GM23248 (cell line): ENCODE results near the gene L3MBTL3. TPM values are rescaled to one million over a fixed set of nuclear protein-coding genes. Genes with fewer than 3 reads are reported as not detected.

Experiments used
- DNase-seq: peaks from one replicate; pipeline ENCODE4 v3.0.0-alpha.2; 2015
- H2AFZ ChIP-seq: fragments of 200-600 bp; sonication (generic); 2 replicates; pipeline ENCODE4 v1.6.1; 2016; ENCODE audit warnings: antibody characterized with exemption
- H3F3A ChIP-seq: fragments of 200-600 bp; sonication (generic); 2 replicates; pipeline ENCODE4 v1.6.1; 2016; ENCODE audit warnings: mild to moderate bottlenecking, antibody characterized with exemption, mixed run types; ENCODE audit not compliant: insufficient read depth
- H3K27ac ChIP-seq: fragments of 200-600 bp; sonication (generic); 2 replicates; pipeline ENCODE4 v1.5.1; 2016; ENCODE audit warnings: mild to moderate bottlenecking
- H3K27me3 ChIP-seq: fragments of 200-600 bp; sonication (generic); replicated peaks from 2 replicates; pipeline ENCODE4 v1.6.1; 2016; ENCODE audit warnings: mild to moderate bottlenecking; ENCODE audit not compliant: insufficient read depth
- H3K36me3 ChIP-seq: fragments of 200-600 bp; sonication (generic); 2 replicates; pipeline ENCODE4 v1.6.1; 2016; ENCODE audit warnings: low read depth, mild to moderate bottlenecking
- H3K4me1 ChIP-seq: fragments of 200-600 bp; sonication (generic); 2 replicates; pipeline ENCODE4 v1.6.1; 2016; ENCODE audit warnings: mild to moderate bottlenecking; ENCODE audit not compliant: insufficient read depth
- H3K4me2 ChIP-seq: fragments of 200-600 bp; sonication (generic); one replicate; pipeline ENCODE4 v1.6.1; 2016; ENCODE audit warnings: mild to moderate bottlenecking; ENCODE audit not compliant: unreplicated experiment
- H3K4me3 ChIP-seq: fragments of 200-600 bp; sonication (generic); 2 replicates; pipeline ENCODE4 v1.5.1; 2016; ENCODE audit warnings: mild to moderate bottlenecking
- H3K79me2 ChIP-seq: fragments of 200-600 bp; sonication (generic); 2 replicates; pipeline ENCODE4 v1.6.1; 2016; ENCODE audit warnings: mild to moderate bottlenecking; ENCODE audit not compliant: insufficient read depth
- H3K9ac ChIP-seq: fragments of 200-600 bp; sonication (generic); 2 replicates; pipeline ENCODE4 v1.6.1; 2016; ENCODE audit warnings: mild to moderate bottlenecking
- H3K9me2 ChIP-seq: fragments of 200-600 bp; sonication (generic); 2 replicates; pipeline ENCODE4 v1.6.1; 2016; ENCODE audit warnings: mixed run types, mild to moderate bottlenecking, moderate library complexity; ENCODE audit not compliant: insufficient read depth
- H3K9me3 ChIP-seq: fragments of 200-600 bp; sonication (generic); one replicate; pipeline ENCODE4 v1.6.1; 2017; ENCODE audit warnings: low read depth
- H4K20me1 ChIP-seq: fragments of 200-600 bp; sonication (generic); 2 replicates; pipeline ENCODE4 v1.6.0; 2016; ENCODE audit not compliant: insufficient read depth
- EZH2 ChIP-seq: fragments of 200-600 bp; sonication (generic); IDR thresholded peaks from 2 replicates; pipeline ENCODE4 v1.6.1; 2018; ENCODE audit warnings: antibody characterized with exemption, mild to moderate bottlenecking; ENCODE audit not compliant: insufficient read depth, poor library complexity, severe bottlenecking
- EZH2phosphoT487 ChIP-seq: fragments of 200-600 bp; sonication (generic); IDR thresholded peaks from 2 replicates; pipeline ENCODE4 v1.6.1; 2018; ENCODE audit warnings: antibody characterized with exemption, moderate library complexity, mild to moderate bottlenecking, low read depth; ENCODE audit not compliant: insufficient read depth
- WGBS, 2 experiments: methylation state at CpG; one replicate each; pipeline ENCODE4 v1.1.6; 2015 to 2017; ENCODE audit warnings: low lambda C conversion rate in 2 of 2, low coverage in 1 of 2; ENCODE audit errors: missing lambda C conversion rate in 2 of 2; 5-methylcytosine and 5-hydroxymethylcytosine counted together
- in situ Hi-C: fragments of 300-500 bp; cut with MboI; formaldehyde crosslinking; loops from 2 replicates; pipeline ENCODE4 v1.15.0; 2020
- polyA plus RNA-seq: library from polyadenylated mRNA; unstranded; fragments of >200 nt; fragmentation: Nextera tagmentation; extraction: Ambion mirVana; gene quantifications from 2 replicates; pipeline ENCODE4 v1.2.1, GENCODE V29; 2016
- total RNA-seq: library from RNA; depleted of rRNA; stranded (reverse); fragments of >200 nt; shearing (Covaris generic); gene quantifications from 2 replicates; pipeline ENCODE4 v1.2.3, GENCODE V29; 2014; rRNA removed

The L3MBTL3 gene
- 4.3 and 21.8 TPM in 2 replicates for total RNA-seq
- polyA plus RNA-seq = 2.4 and 3.3 TPM in 2 replicates

- Histone ChIP-seq H3K9me2 (no peaks in the 10 kb centered on the region), H3K27me3 (no peaks in the 10 kb centered on the region), H3K36me3 (no peaks in the 10 kb centered on the region), H4K20me1 (no peaks in the 10 kb centered on the region), H3K4me3 (peak within 1 kb of the TSS; percentile 96), H3K79me2 (0 out of 2 replicates have a peak, but pooled peaks cover 4% of the 10 kb centered on the region), H3K27ac (peak within 1 kb of the TSS; percentile 34), H2AFZ (peak within 1 kb of the TSS; percentile 99), H3K9ac (peak within 1 kb of the TSS; percentile 78), H3K4me1 (peaks cover 3% of the 10 kb centered on the region; the same call in 1 of the 2 replicates), H3K4me2 (peak within 1 kb of the TSS; percentile 93), H3F3A (peaks cover 14% of the 10 kb centered on the region), H3K9me3 (no peaks in the 10 kb centered on the region)
- TF ChIP-seq EZH2 (no peak), EZH2phosphoT487 (no peak)
- 3 to 5% methylated on average over 26 to 27 of the region's 27 CpGs for WGBS, 2 experiments
- DNase-seq = peak; percentile 85
- in situ Hi-C loops = no loop called here
Observed at GRCh38 chr6:130018292-130018743, at the start of gene L3MBTL3. Gene L3MBTL3, plus strand, starts transcription at chr6:130018581. Its CDS starts 24,119 bp downstream, at chr6:130042700.

GRCh38 chr6:129969064-129969463 is 49.3 kb upstream of the L3MBTL3 start:
- Histone ChIP-seq H3K27me3 (0 out of 2 replicates have a peak, but pooled peaks cover 17% of the 10 kb centered on the region), H3K4me1 (no peaks in the 10 kb centered on the region), H2AFZ (no peak overlapping the region), H3K79me2 (no peaks in the 10 kb centered on the region), H3K4me3 (no peak overlapping the region), H3F3A (no peaks in the 10 kb centered on the region), H3K9me2 (no peaks in the 10 kb centered on the region), H3K36me3 (no peaks in the 10 kb centered on the region), H3K9ac (no peak overlapping the region), H3K4me2 (no peak overlapping the region), H3K9me3 (no peaks in the 10 kb centered on the region), H4K20me1 (no peaks in the 10 kb centered on the region), H3K27ac (no peak overlapping the region)
- in situ Hi-C loops = no loop called here
- DNase-seq = no peak
- TF ChIP-seq EZH2 = no peak
- no peak for TF ChIP-seq EZH2phosphoT487
- 53 to 67% methylated on average over 2 of the region's 2 CpGs for WGBS, 2 experiments

- H3K27me3 ChIP-seq = 0 out of 2 replicates have a peak, but pooled peaks cover 3% of the 10 kb centered on the region
- H3K27ac ChIP-seq = no peak overlapping the region
- TF ChIP-seq EZH2 = no peak
- TF ChIP-seq EZH2phosphoT487 = no peak
- no peak overlapping the region for H3K4me3 ChIP-seq
- H3K9me3 ChIP-seq = no peaks in the 10 kb centered on the region
- no peaks in the 10 kb centered on the region for H4K20me1 ChIP-seq
- H3K4me2 ChIP-seq = no peak overlapping the region
- H2AFZ ChIP-seq = no peak overlapping the region
- 75 to 80% methylated on average over 4 of the region's 4 CpGs for WGBS, 2 experiments
- H3K9ac ChIP-seq = no peak overlapping the region
- no peaks in the 10 kb centered on the region for H3K4me1 ChIP-seq
- no peaks in the 10 kb centered on the region for H3K9me2 ChIP-seq
- no peaks in the 10 kb centered on the region for H3K36me3 ChIP-seq
- H3F3A ChIP-seq = no peaks in the 10 kb centered on the region
- no peaks in the 10 kb centered on the region for H3K79me2 ChIP-seq
- in situ Hi-C loops = no loop called here
- no peak for DNase-seq
Observed at GRCh38 chr6:129976110-129976509, 42.3 kb upstream of the L3MBTL3 start.

GRCh38 chr6:129978148-129978916 is 40.0 kb upstream of the L3MBTL3 start:
- no peaks in the 10 kb centered on the region for H3K79me2 ChIP-seq
- no peak overlapping the region for H3K4me2 ChIP-seq
- no peaks in the 10 kb centered on the region for H3K36me3 ChIP-seq
- no peak overlapping the region for H2AFZ ChIP-seq
- TF ChIP-seq EZH2phosphoT487 = no peak
- TF ChIP-seq EZH2 = no peak
- no peak overlapping the region for H3K27ac ChIP-seq
- H3K4me1 ChIP-seq = no peaks in the 10 kb centered on the region
- no peaks in the 10 kb centered on the region for H3F3A ChIP-seq
- no peaks in the 10 kb centered on the region for H3K9me2 ChIP-seq
- 68 to 72% methylated on average over 6 of the region's 6 CpGs for WGBS, 2 experiments
- no peak overlapping the region for H3K9ac ChIP-seq
- no peaks in the 10 kb centered on the region for H4K20me1 ChIP-seq
- H3K9me3 ChIP-seq = no peaks in the 10 kb centered on the region
- in situ Hi-C loops = no loop called here
- no peak overlapping the region for H3K4me3 ChIP-seq
- no peak for DNase-seq
- H3K27me3 ChIP-seq = no peaks in the 10 kb centered on the region
